AG04450 (cell line): ENCODE data around the gene SYPL1. TPM values are rescaled to one million over a fixed set of nuclear protein-coding genes. Genes with fewer than 3 reads are reported as not detected.
A peak's percentile ranks its signal among the peaks of the same experiment; 100 is the strongest.

ENCODE experiments used
- CTCF ChIA-PET: fragments of 300-600, 350-600 bp; formaldehyde crosslinking; extraction: SDS; loops from one replicate; lab custom pipeline; 2022; ENCODE audit warnings: antibody characterized with exemption, inconsistent platforms; lab: Charles Lee
- POLR2A ChIA-PET: fragments of 350-600 bp; formaldehyde crosslinking; extraction: SDS; loops from one replicate; lab custom pipeline; 2021; ENCODE audit warnings: antibody characterized with exemption, inconsistent platforms; lab: Yijun Ruan, JAX
- DNase-seq: peaks from one replicate; pipeline ENCODE4 v3.0.0-alpha.2; 2011; ENCODE audit warnings: low read depth, low spot score
- H3K27ac ChIP-seq: one replicate; pipeline ENCODE4 v1.5.1; 2012; ENCODE audit warnings: low read depth, low read length, control low read depth
- H3K27me3 ChIP-seq: one replicate; pipeline ENCODE4 v1.6.0; 2012; ENCODE audit warnings: low read length; ENCODE audit not compliant: control insufficient read depth, insufficient read depth
- H3K4me3 ChIP-seq: 2 replicates; pipeline ENCODE4 v1.5.1; 2011; ENCODE audit warnings: mild to moderate bottlenecking, low read depth, low read length, control low read depth
- H3K9me3 ChIP-seq: 2 replicates; pipeline ENCODE4 v1.5.1; 2012; ENCODE audit warnings: low read length; ENCODE audit not compliant: control insufficient read depth, insufficient read depth
- CTCF ChIP-seq: IDR thresholded peaks from 2 replicates; pipeline ENCODE4 v1.5.1; 2011; ENCODE audit warnings: low read depth, low read length, control low read depth, inconsistent platforms
- polyA plus RNA-seq: library from polyadenylated mRNA; depleted of rRNA; stranded (reverse); fragments of >200 nt; gene quantifications from 2 replicates; pipeline ENCODE4 v1.2.3, GENCODE V29; 2011

Gene SYPL1
- polyA plus RNA-seq, 1 experiment: 84.7 TPM

- Histone ChIP-seq H3K27ac (no peak overlapping the region), H3K4me3 (no peak overlapping the region), H3K27me3 (peaks cover 2% of the 10 kb centered on the region), H3K9me3 (no peaks in the 10 kb centered on the region)
- TF ChIP-seq CTCF: no peak
- ChIA-PET CTCF (interaction anchor here (1.2 to 1.6 kb wide), 2 partner anchors 25 to 86 kb away, joined by 4 to 8 read pairs; no protein-coding TSS in a partner anchor), POLR2A (no interaction called here)
- no peak for DNase-seq
These were observed 44.4 kb downstream of the SYPL1 start for GRCh38 chr7:106067678-106068077.

GRCh38 chr7:106065575-106066500 is 46.3 kb downstream of the SYPL1 start:
- ChIA-PET POLR2A (interaction anchor here (1.0 to 2.1 kb wide), 2 partner anchors 46 to 219 kb away, joined by 3 to 6 read pairs; partner anchors contain the start of genes NAMPT and SYPL1), CTCF (interaction anchor here (0.7 to 1.9 kb wide), 4 partner anchors 8 to 111 kb away, joined by 3 to 5 read pairs (median 4); no protein-coding TSS in a partner anchor)
- no peak for TF ChIP-seq CTCF
- Histone ChIP-seq H3K4me3 (peak overlapping the region; percentile 38), H3K27me3 (no peaks in the 10 kb centered on the region), H3K27ac (peak overlapping the region; percentile 75), H3K9me3 (no peaks in the 10 kb centered on the region)
- DNase-seq: no peak

GRCh38 chr7:106064771-106065574 is 47.1 kb downstream of the SYPL1 start:
- Histone ChIP-seq H3K27ac (peak overlapping the region; percentile 75), H3K27me3 (no peaks in the 10 kb centered on the region), H3K9me3 (peaks cover 4% of the 10 kb centered on the region; the same call in 1 of the 2 replicates), H3K4me3 (peak overlapping the region; percentile 38)
- CTCF ChIA-PET: interaction anchor here (0.7 to 1.9 kb wide), 5 partner anchors 8 to 111 kb away, joined by 3 to 5 read pairs (median 4); no protein-coding TSS in a partner anchor
- POLR2A ChIA-PET: interaction anchor here (0.7 to 2.1 kb wide), 3 partner anchors 9 to 220 kb away, joined by 3 to 6 read pairs (median 3); partner anchors contain the start of genes NAMPT and SYPL1
- 0 out of 2 replicates have a peak, but pooled peaks have one; percentile 4 for TF ChIP-seq CTCF
- peak; percentile 70 for DNase-seq

- no peak for TF ChIP-seq CTCF
- DNase-seq: no peak
- Histone ChIP-seq H3K27me3 (no peaks in the 10 kb centered on the region), H3K4me3 (no peak overlapping the region), H3K9me3 (peaks cover 4% of the 10 kb centered on the region; the same call in 1 of the 2 replicates), H3K27ac (no peak overlapping the region)
- CTCF ChIA-PET: interaction anchor here (1.4 to 1.9 kb wide), 3 partner anchors 13 to 89 kb away, joined by 4 to 5 read pairs (median 4); no protein-coding TSS in a partner anchor
- POLR2A ChIA-PET: interaction anchor here (0.7 to 2.1 kb wide), 3 partner anchors 9 to 221 kb away, joined by 3 to 6 read pairs (median 3); partner anchors contain the start of genes NAMPT and SYPL1
These were observed 47.8 kb downstream of the SYPL1 start for GRCh38 chr7:106064316-106064715.
